GM19023 (cell line): ENCODE results near the gene AREL1.

Source experiments
- ATAC-seq: cut with Tn5 transposase; IDR thresholded peaks from one replicate; pipeline ENCODE4 v1.9.1; 2021; ENCODE audit warnings: mild to moderate bottlenecking, moderate library complexity; ENCODE audit not compliant: unreplicated experiment

AREL1 gene

GRCh38 chr14:74614508-74615495 lies 98.1 kb downstream of the AREL1 start:
- ATAC-seq = no peak

- no peak for ATAC-seq
Observed at GRCh38 chr14:74613211-74613914, 99.5 kb downstream of the AREL1 start.

- peak; percentile 73 for ATAC-seq
Observed at GRCh38 chr14:74612350-74613021, 100.4 kb downstream of the AREL1 start.

- ATAC-seq = no peak
Observed at GRCh38 chr14:74611650-74612349, 101.1 kb downstream of the AREL1 start, which contains the start of gene LTBP2. Gene LTBP2 (minus strand): TSS chr14:74612237. CDS start chr14:74611944, 293 bp downstream.
